Choroid plexus epithelial cell (primary cell): ENCODE measurements around the gene FZD10.

ENCODE experiments used
- DNase-seq: peaks from one replicate; pipeline ENCODE4 v3.0.0-alpha.2; 2010; ENCODE audit warnings: low read depth
- H3K4me3 ChIP-seq: 2 replicates; pipeline ENCODE4 v1.5.1; 2011; ENCODE audit warnings: low read depth, mild to moderate bottlenecking, control low read depth, low read length, moderate library complexity
- TF ChIP-seq, protein P1 (sequence below): conservative IDR thresholded peaks from 2 replicates; pipeline ENCODE4 v1.5.1; 2011; ENCODE audit warnings: low read depth, mild to moderate bottlenecking, control low read depth, inconsistent platforms, low read length, moderate library complexity

The FZD10 gene

GRCh38 chr12:130138478-130138877 lies 23.8 kb upstream of the FZD10 start:
- DNase-seq, result no peak
- H3K4me3 ChIP-seq, result no peak overlapping the region
- TF ChIP-seq, protein P1, sequence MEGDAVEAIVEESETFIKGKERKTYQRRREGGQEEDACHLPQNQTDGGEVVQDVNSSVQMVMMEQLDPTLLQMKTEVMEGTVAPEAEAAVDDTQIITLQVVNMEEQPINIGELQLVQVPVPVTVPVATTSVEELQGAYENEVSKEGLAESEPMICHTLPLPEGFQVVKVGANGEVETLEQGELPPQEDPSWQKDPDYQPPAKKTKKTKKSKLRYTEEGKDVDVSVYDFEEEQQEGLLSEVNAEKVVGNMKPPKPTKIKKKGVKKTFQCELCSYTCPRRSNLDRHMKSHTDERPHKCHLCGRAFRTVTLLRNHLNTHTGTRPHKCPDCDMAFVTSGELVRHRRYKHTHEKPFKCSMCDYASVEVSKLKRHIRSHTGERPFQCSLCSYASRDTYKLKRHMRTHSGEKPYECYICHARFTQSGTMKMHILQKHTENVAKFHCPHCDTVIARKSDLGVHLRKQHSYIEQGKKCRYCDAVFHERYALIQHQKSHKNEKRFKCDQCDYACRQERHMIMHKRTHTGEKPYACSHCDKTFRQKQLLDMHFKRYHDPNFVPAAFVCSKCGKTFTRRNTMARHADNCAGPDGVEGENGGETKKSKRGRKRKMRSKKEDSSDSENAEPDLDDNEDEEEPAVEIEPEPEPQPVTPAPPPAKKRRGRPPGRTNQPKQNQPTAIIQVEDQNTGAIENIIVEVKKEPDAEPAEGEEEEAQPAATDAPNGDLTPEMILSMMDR, result no peak

GRCh38 chr12:130139567-130140421 lies 22.5 kb upstream of the FZD10 start:
- DNase-seq, result no peak
- H3K4me3 ChIP-seq, result no peak overlapping the region
- TF ChIP-seq, protein P1, result no peak

DNA sequence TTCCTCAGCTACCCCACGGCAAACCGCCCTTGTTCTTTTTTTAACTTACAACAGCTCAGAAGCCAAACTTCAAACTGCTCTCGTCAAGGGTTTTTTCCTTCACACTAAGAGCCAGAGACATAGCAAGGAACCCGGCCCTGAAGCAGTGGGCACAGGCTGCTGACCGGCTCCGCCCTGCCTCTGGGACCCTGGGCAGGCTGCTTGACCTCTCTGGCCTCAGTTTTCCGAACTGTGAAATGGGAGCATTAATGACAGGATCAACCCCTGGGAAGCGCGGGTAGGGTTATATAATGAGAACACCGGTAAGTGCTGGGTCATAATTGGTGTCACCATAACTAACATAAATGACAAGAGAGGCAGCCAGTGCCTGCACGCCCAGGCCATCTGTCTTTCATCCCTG lies 21.2 kb upstream of the FZD10 start:
- H3K4me3 ChIP-seq, result no peak overlapping the region
- TF ChIP-seq, protein P1, result no peak

GRCh38 chr12:130141901-130142683 lies 20.2 kb upstream of the FZD10 start:
- no peak overlapping the region for H3K4me3 ChIP-seq
- TF ChIP-seq, protein P1, result no peak
- no peak for DNase-seq

More for the DNA sequence above, 21.2 kb upstream of the FZD10 start:
- no peak for DNase-seq

GRCh38 chr12:130142736-130143135 lies 19.5 kb upstream of the FZD10 start:
- no peak overlapping the region for H3K4me3 ChIP-seq
- DNase-seq, result no peak
- TF ChIP-seq, protein P1, result no peak

- TF ChIP-seq, protein P1, result no peak
- DNase-seq, result no peak
- H3K4me3 ChIP-seq, result no peak overlapping the region
Observed at GRCh38 chr12:130143136-130143535, 19.1 kb upstream of the FZD10 start.
